ENCODE measurements around the gene WDTC1. TPM values are rescaled to one million over a fixed set of nuclear protein-coding genes. Genes with fewer than 3 reads are reported as not detected.
"Not testable (repeated sequence)": the region's sequence is repeated elsewhere in the genome, so short reads cannot be mapped to it uniquely, and the experiment has no call there.

WDTC1 gene
- total RNA-seq, 1 experiment from 2014 or later, result 19.0 TPM

- Histone ChIP-seq H3K23ac (ENCODE audit: insufficient read length, low read depth, low read length) (no peak overlapping the region), H3K18ac (ENCODE audit: insufficient read length, low read depth, low read length) (no peak overlapping the region), H3K4me2 (ENCODE audit: insufficient read depth, insufficient read length, low read length) (no peak overlapping the region), H2AFZ (ENCODE audit: low read length) (no peak overlapping the region), H3K56ac (ENCODE audit: insufficient read length, low read depth, low read length) (no peak overlapping the region), H3T11ph (ENCODE audit: low read length) (no peak overlapping the region), H2AK5ac (ENCODE audit: insufficient read length, low read length) (no peak overlapping the region), H4K20me1 (ENCODE audit: control insufficient read depth, insufficient read depth, insufficient read length) (no peaks in the 10 kb centered on the region), H2BK120ac (ENCODE audit: low read depth, low read length, poor library complexity, severe bottlenecking) (no peak overlapping the region), H3K79me1 (ENCODE audit: insufficient read depth, low read depth, low read length, poor library complexity, severe bottlenecking) (no peaks in the 10 kb centered on the region), H4K8ac (replicated peaks; ENCODE audit: insufficient read length, low read depth, low read length) (no peak overlapping the region), H3K9ac (ENCODE audit: extremely low read depth, insufficient read length, low read length) (no peak overlapping the region), H3K14ac (ENCODE audit: insufficient read depth, low read length) (no peak overlapping the region), H2BK12ac (ENCODE audit: insufficient read length, low read depth, low read length) (no peak overlapping the region), H4K91ac (ENCODE audit: insufficient read length, low read depth, low read length) (no peak overlapping the region), H2BK20ac (ENCODE audit: low read depth, low read length, poor library complexity, severe bottlenecking) (no peak overlapping the region), H3K27ac (ENCODE audit: insufficient read length, low read depth, low read length) (no peak overlapping the region), H3K23me2 (ENCODE audit: insufficient read length, low read depth, low read length, poor library complexity, severe bottlenecking) (no peaks in the 10 kb centered on the region), H3K79me2 (ENCODE audit: insufficient read depth, low read length) (no peaks in the 10 kb centered on the region), H2BK5ac (ENCODE audit: insufficient read length, low read length) (no peak overlapping the region), H3K4ac (ENCODE audit: low read depth, low read length) (no peak overlapping the region), H4K5ac (ENCODE audit: insufficient read length, low read depth, low read length) (no peak overlapping the region), H3K4me1 (ENCODE audit: insufficient read depth, low read length) (no peaks in the 10 kb centered on the region), H3K9me3 (ENCODE audit: control insufficient read depth, low read depth, low read length) (no peaks in the 10 kb centered on the region), H3K27me3 (ENCODE audit: insufficient read depth, low read length) (no peaks in the 10 kb centered on the region), H2BK15ac (ENCODE audit: low read depth, low read length) (no peak overlapping the region)
- no peak overlapping the region for H3K27ac Mint-ChIP-seq
- H3K4me1 Mint-ChIP-seq, result no peaks in the 10 kb centered on the region
- no peak for DNase-seq
- no peak overlapping the region for H3K4me3 Mint-ChIP-seq
- no peaks in the 10 kb centered on the region for H3K9me3 Mint-ChIP-seq
- WGBS (ENCODE audit: extremely low coverage, insufficient read length, low lambda C conversion rate), result no CpG with 5 or more reads among the region's 4 CpGs
- no peaks in the 10 kb centered on the region for H3K36me3 Mint-ChIP-seq (ENCODE audit: insufficient read depth in 1 of 3, low read depth in 3 of 3)
- H3K27me3 Mint-ChIP-seq (ENCODE audit: low read depth), result no peaks in the 10 kb centered on the region
- TF ChIP-seq, protein P1, sequence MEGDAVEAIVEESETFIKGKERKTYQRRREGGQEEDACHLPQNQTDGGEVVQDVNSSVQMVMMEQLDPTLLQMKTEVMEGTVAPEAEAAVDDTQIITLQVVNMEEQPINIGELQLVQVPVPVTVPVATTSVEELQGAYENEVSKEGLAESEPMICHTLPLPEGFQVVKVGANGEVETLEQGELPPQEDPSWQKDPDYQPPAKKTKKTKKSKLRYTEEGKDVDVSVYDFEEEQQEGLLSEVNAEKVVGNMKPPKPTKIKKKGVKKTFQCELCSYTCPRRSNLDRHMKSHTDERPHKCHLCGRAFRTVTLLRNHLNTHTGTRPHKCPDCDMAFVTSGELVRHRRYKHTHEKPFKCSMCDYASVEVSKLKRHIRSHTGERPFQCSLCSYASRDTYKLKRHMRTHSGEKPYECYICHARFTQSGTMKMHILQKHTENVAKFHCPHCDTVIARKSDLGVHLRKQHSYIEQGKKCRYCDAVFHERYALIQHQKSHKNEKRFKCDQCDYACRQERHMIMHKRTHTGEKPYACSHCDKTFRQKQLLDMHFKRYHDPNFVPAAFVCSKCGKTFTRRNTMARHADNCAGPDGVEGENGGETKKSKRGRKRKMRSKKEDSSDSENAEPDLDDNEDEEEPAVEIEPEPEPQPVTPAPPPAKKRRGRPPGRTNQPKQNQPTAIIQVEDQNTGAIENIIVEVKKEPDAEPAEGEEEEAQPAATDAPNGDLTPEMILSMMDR (conservative IDR thresholded peaks at IDR 0.05), result no peak
Measured at GRCh38 chr1:27241677-27242076, 7.2 kb downstream of the WDTC1 start.

GRCh38 chr1:27243665-27244064 lies 9.2 kb downstream of the WDTC1 start:
- not testable (repeated sequence) for H3K14ac ChIP-seq (ENCODE audit: insufficient read depth, low read length); H2AFZ ChIP-seq (ENCODE audit: low read length); H3K9ac ChIP-seq (ENCODE audit: extremely low read depth, insufficient read length, low read length); H3K4me3 Mint-ChIP-seq; H3K4me1 Mint-ChIP-seq; H2BK15ac ChIP-seq (ENCODE audit: low read depth, low read length); H4K5ac ChIP-seq (ENCODE audit: insufficient read length, low read depth, low read length); H3T11ph ChIP-seq (ENCODE audit: low read length); H4K8ac ChIP-seq (replicated peaks; ENCODE audit: insufficient read length, low read depth, low read length); H3K9me3 Mint-ChIP-seq; H3K18ac ChIP-seq (ENCODE audit: insufficient read length, low read depth, low read length); H2BK12ac ChIP-seq (ENCODE audit: insufficient read length, low read depth, low read length); H3K27ac ChIP-seq (ENCODE audit: insufficient read length, low read depth, low read length); H2BK120ac ChIP-seq (ENCODE audit: low read depth, low read length, poor library complexity, severe bottlenecking); H3K27ac Mint-ChIP-seq; H3K36me3 Mint-ChIP-seq (ENCODE audit: insufficient read depth in 1 of 3, low read depth in 3 of 3); H2AK5ac ChIP-seq (ENCODE audit: insufficient read length, low read length); H3K4me2 ChIP-seq (ENCODE audit: insufficient read depth, insufficient read length, low read length); H3K27me3 Mint-ChIP-seq (ENCODE audit: low read depth); H3K56ac ChIP-seq (ENCODE audit: insufficient read length, low read depth, low read length); H3K23ac ChIP-seq (ENCODE audit: insufficient read length, low read depth, low read length); H3K79me2 ChIP-seq (ENCODE audit: insufficient read depth, low read length); H2BK20ac ChIP-seq (ENCODE audit: low read depth, low read length, poor library complexity, severe bottlenecking); H4K91ac ChIP-seq (ENCODE audit: insufficient read length, low read depth, low read length); H3K27me3 ChIP-seq (ENCODE audit: insufficient read depth, low read length); H3K9me3 ChIP-seq (ENCODE audit: control insufficient read depth, low read depth, low read length); H4K20me1 ChIP-seq (ENCODE audit: control insufficient read depth, insufficient read depth, insufficient read length); H3K79me1 ChIP-seq (ENCODE audit: insufficient read depth, low read depth, low read length, poor library complexity, severe bottlenecking); DNase-seq; H2BK5ac ChIP-seq (ENCODE audit: insufficient read length, low read length); H3K4me1 ChIP-seq (ENCODE audit: insufficient read depth, low read length); H3K4ac ChIP-seq (ENCODE audit: low read depth, low read length); H3K23me2 ChIP-seq (ENCODE audit: insufficient read length, low read depth, low read length, poor library complexity, severe bottlenecking)
- no CpG with 5 or more reads among the region's 5 CpGs for WGBS (ENCODE audit: extremely low coverage, insufficient read length, low lambda C conversion rate)
